Jurkat, Clone E6-1 (cell line): ENCODE data around the gene MIEF2.
A peak's percentile ranks its signal among the peaks of the same experiment; 100 is the strongest.
"Not testable (repeated sequence)": the region's sequence is repeated elsewhere in the genome, so short reads cannot be mapped to it uniquely, and the experiment has no call there.

Experiments used
- DNase-seq: peaks from one replicate; pipeline ENCODE4 v3.0.0-alpha.2; 2011; ENCODE audit warnings: low read depth, low spot score
- H3K4me3 ChIP-seq: 2 replicates; pipeline ENCODE4 v1.5.1; 2011; ENCODE audit warnings: mild to moderate bottlenecking, low read length, control low read depth, moderate library complexity

Gene MIEF2

GRCh38 chr17:18270046-18270931, 9.8 kb downstream of the MIEF2 start:
- H3K4me3 ChIP-seq: no peak overlapping the region
- no peak for DNase-seq

GRCh38 chr17:18277076-18277475, 16.6 kb downstream of the MIEF2 start:
- H3K4me3 ChIP-seq: no peak overlapping the region

GRCh38 chr17:18278867-18279266, 18.4 kb downstream of the MIEF2 start:
- DNase-seq: no peak
- no peak overlapping the region for H3K4me3 ChIP-seq

More at GRCh38 chr17:18277076-18277475, 16.6 kb downstream of the MIEF2 start:
- DNase-seq: no peak

- DNase-seq: no peak
- H3K4me3 ChIP-seq: no peak overlapping the region
Measured at GRCh38 chr17:18280249-18280648, 19.8 kb downstream of the MIEF2 start.

GRCh38 chr17:18280766-18281371, 20.4 kb downstream of the MIEF2 start:
- DNase-seq: no peak
- no peak overlapping the region for H3K4me3 ChIP-seq

GRCh38 chr17:18281788-18282187, 21.3 kb downstream of the MIEF2 start:
- no peak overlapping the region for H3K4me3 ChIP-seq
- DNase-seq: no peak

- DNase-seq: no peak
- H3K4me3 ChIP-seq: no peak overlapping the region
Measured at GRCh38 chr17:18285296-18285695, 24.8 kb downstream of the MIEF2 start.

GRCh38 chr17:18291718-18292540, 31.5 kb downstream of the MIEF2 start:
- no peak for DNase-seq
- H3K4me3 ChIP-seq: no peak overlapping the region

GRCh38 chr17:18298061-18298460, 37.6 kb downstream of the MIEF2 start:
- H3K4me3 ChIP-seq, DNase-seq: not testable (repeated sequence)

GRCh38 chr17:18300725-18301480, 40.4 kb downstream of the MIEF2 start:
- H3K4me3 ChIP-seq: no peak overlapping the region
- DNase-seq: no peak

- not testable (repeated sequence) for H3K4me3 ChIP-seq, DNase-seq
Measured at GRCh38 chr17:18303206-18303605, 42.7 kb downstream of the MIEF2 start.

GRCh38 chr17:18309202-18309601, 48.7 kb downstream of the MIEF2 start:
- no peak for DNase-seq
- H3K4me3 ChIP-seq: no peak overlapping the region

GRCh38 chr17:18314059-18314730, 53.7 kb downstream of the MIEF2 start:
- DNase-seq: no peak

GRCh38 chr17:18314731-18315561, 54.5 kb downstream of the MIEF2 start, which contains the start of the genes SMCR8 and TOP3A:
Gene SMCR8 (plus strand): TSS chr17:18315293. CDS start chr17:18315790, 497 bp downstream.
Gene TOP3A (minus strand): TSS chr17:18314994. CDS start chr17:18314778, 216 bp downstream.
- peak; percentile 96 for DNase-seq
- peak within 1 kb of the TSS; percentile 80 for H3K4me3 ChIP-seq

More at GRCh38 chr17:18314059-18314730, 53.7 kb downstream of the MIEF2 start:
- peak overlapping the region; percentile 80 for H3K4me3 ChIP-seq

GRCh38 chr17:18315562-18315922, 55.1 kb downstream of the MIEF2 start:
- H3K4me3 ChIP-seq: peak overlapping the region; percentile 80
- peak; percentile 25 for DNase-seq

GRCh38 chr17:18315961-18316360, 55.5 kb downstream of the MIEF2 start:
- H3K4me3 ChIP-seq: peak overlapping the region; percentile 80
- no peak for DNase-seq
